Measurements from ENCODE around the gene NME7. TPM values are rescaled to one million over a fixed set of nuclear protein-coding genes. Genes with fewer than 3 reads are reported as not detected.
A peak's percentile ranks its signal among the peaks of the same experiment; 100 is the strongest.
"Not testable (repeated sequence)": the region's sequence is repeated elsewhere in the genome, so short reads cannot be mapped to it uniquely, and the experiment has no call there.

Gene NME7
- total RNA-seq, 2 experiments from 2014 or later: 7.1 to 8.5 TPM

- CTCF ChIA-PET: interaction anchor here (0.9 to 1.2 kb wide), 2 partner anchors 525 to 1025 kb away, joined by 3 read pairs; no protein-coding TSS in a partner anchor
- Mint-ChIP-seq H3K4me1 (ENCODE audit: low read depth) (peaks cover 35% of the 10 kb centered on the region), H3K4me3 (no peak overlapping the region), H3K27ac (no peak overlapping the region), H3K27me3 (ENCODE audit: low read depth) (no peaks in the 10 kb centered on the region), H3K36me3 (ENCODE audit: low read depth) (no peaks in the 10 kb centered on the region), H3K9me3 (no peaks in the 10 kb centered on the region)
- DNase-seq: no peak
- intact Hi-C loops (cut with micrococcal nuclease): loop anchor here (1.0 to 5.0 kb wide), 14 partner anchors 40 to 1432 kb away; partner anchors contain the start of genes ATP1B1, GORAB and SELL
Observed at GRCh38 chr1:169367096-169367685, 406 bp downstream of the NME7 start.

- Mint-ChIP-seq H3K4me1 (ENCODE audit: low read depth) (peaks cover 34% of the 10 kb centered on the region), H3K27me3 (ENCODE audit: low read depth) (no peaks in the 10 kb centered on the region), H3K36me3 (ENCODE audit: low read depth) (no peaks in the 10 kb centered on the region), H3K4me3 (no peak overlapping the region), H3K27ac (no peak overlapping the region), H3K9me3 (no peaks in the 10 kb centered on the region)
- intact Hi-C loops (cut with micrococcal nuclease): loop anchor here (5.0 kb wide), 5 partner anchors 318 to 1167 kb away; partner anchors contain the start of gene GORAB
- peak; percentile 13 for DNase-seq
- CTCF ChIA-PET: no interaction called here
Observed at GRCh38 chr1:169364948-169365347, 2.6 kb downstream of the NME7 start.

DNA sequence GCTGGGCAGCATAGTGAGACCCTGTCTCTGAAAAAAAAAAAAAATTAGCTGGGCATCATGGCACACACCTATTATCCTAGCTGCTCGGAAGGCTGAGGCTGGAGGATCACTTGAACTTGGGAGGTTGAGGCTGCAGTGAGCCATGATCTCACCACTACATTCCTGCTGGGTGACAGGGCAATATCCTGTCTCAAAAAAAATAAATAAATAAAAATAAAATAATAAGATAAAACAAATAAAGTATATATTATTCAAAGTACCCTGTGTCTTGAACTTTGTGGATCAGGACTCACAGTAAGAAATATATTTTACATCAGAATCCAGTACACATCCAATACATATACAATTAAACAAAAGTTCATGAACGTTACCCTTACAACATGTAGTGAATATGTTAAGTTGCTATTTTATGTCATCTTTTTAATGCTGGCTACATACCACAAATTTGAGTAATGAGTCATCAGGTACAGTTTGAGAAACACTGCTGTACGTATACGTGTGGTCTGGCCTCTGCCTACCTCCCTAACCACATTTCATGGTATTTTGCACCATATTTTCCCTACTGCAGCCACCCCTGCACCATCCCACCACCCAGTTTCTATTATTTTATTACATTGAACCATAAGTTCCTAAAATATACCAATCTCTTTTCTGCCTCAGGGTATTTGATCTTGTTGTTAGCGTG is 4.4 kb downstream of the NME7 start:
- no peak overlapping the region for H3K4me3 Mint-ChIP-seq
- CTCF ChIA-PET: interaction anchor here (1.0 to 1.4 kb wide), 2 partner anchors 8 to 229 kb away, joined by 3 to 4 read pairs; no protein-coding TSS in a partner anchor
- no peaks in the 10 kb centered on the region for H3K36me3 Mint-ChIP-seq (ENCODE audit: low read depth)
- intact Hi-C loops (cut with micrococcal nuclease): no loop called here
- H3K9me3 Mint-ChIP-seq: no peaks in the 10 kb centered on the region
- peak; percentile 42 for DNase-seq
- no peaks in the 10 kb centered on the region for H3K27me3 Mint-ChIP-seq (ENCODE audit: low read depth)
- peaks cover 32% of the 10 kb centered on the region for H3K4me1 Mint-ChIP-seq (ENCODE audit: low read depth)
- peak overlapping the region; percentile 33 for H3K27ac Mint-ChIP-seq

DNA sequence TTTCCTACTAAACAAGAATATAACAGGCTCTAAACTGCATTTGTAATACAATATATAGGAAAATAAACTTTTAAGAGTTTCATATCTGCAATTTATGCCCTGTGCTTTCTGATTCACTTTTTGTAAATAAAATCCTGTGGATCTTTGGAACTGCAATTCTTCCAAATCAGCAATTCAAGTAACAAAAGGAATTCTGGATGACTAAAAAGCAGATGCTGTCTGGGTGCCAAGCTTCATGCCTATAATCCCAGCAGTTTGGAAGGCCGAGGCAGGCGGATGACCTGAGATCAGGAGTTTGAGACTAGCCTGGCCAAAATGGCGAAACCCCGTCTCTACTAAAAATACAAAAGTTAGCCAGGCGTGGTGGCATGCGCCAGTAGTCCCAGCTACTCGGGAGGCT is 6.3 kb downstream of the NME7 start:
- Mint-ChIP-seq H3K4me1 (ENCODE audit: low read depth) (peaks cover 32% of the 10 kb centered on the region), H3K36me3 (ENCODE audit: low read depth) (no peaks in the 10 kb centered on the region), H3K9me3 (no peaks in the 10 kb centered on the region), H3K4me3 (no peak overlapping the region), H3K27me3 (ENCODE audit: low read depth) (no peaks in the 10 kb centered on the region), H3K27ac (no peak overlapping the region)
- no peak for DNase-seq
- intact Hi-C loops (cut with micrococcal nuclease): no loop called here
- CTCF ChIA-PET: interaction anchor here (0.5 to 1.0 kb wide), 3 partner anchors 20 to 1014 kb away, joined by 3 read pairs; no protein-coding TSS in a partner anchor

- intact Hi-C loops (cut with micrococcal nuclease): no loop called here
- no peak for DNase-seq
- H3K27ac Mint-ChIP-seq: no peak overlapping the region
- no peaks in the 10 kb centered on the region for H3K36me3 Mint-ChIP-seq (ENCODE audit: low read depth)
- no peaks in the 10 kb centered on the region for H3K27me3 Mint-ChIP-seq (ENCODE audit: low read depth)
- peaks cover 32% of the 10 kb centered on the region for H3K4me1 Mint-ChIP-seq (ENCODE audit: low read depth)
- H3K9me3 Mint-ChIP-seq: no peaks in the 10 kb centered on the region
- CTCF ChIA-PET: interaction anchor here (0.6 to 1.9 kb wide), 3 partner anchors 10 to 757 kb away, joined by 3 to 4 read pairs (median 4); no protein-coding TSS in a partner anchor
- H3K4me3 Mint-ChIP-seq: no peak overlapping the region
Observed at GRCh38 chr1:169360415-169360814, 7.2 kb downstream of the NME7 start.

GRCh38 chr1:169348383-169349036 is 19.1 kb downstream of the NME7 start:
- intact Hi-C loops (cut with micrococcal nuclease): loop anchor here (1.0 to 2.0 kb wide), 5 partner anchors 242 to 1006 kb away; partner anchors contain the start of gene ATP1B1
- H3K27me3 Mint-ChIP-seq (ENCODE audit: low read depth): no peaks in the 10 kb centered on the region
- CTCF ChIA-PET: interaction anchor here (0.6 to 4.0 kb wide), 28 partner anchors 9 to 1006 kb away, joined by 3 to 31 read pairs (median 3); no protein-coding TSS in a partner anchor
- H3K9me3 Mint-ChIP-seq: no peaks in the 10 kb centered on the region
- no peaks in the 10 kb centered on the region for H3K36me3 Mint-ChIP-seq (ENCODE audit: low read depth)
- H3K4me1 Mint-ChIP-seq (ENCODE audit: low read depth): peaks cover 9% of the 10 kb centered on the region
- no peak overlapping the region for H3K4me3 Mint-ChIP-seq
- H3K27ac Mint-ChIP-seq: no peak overlapping the region
- peak; percentile 31 for DNase-seq

DNA sequence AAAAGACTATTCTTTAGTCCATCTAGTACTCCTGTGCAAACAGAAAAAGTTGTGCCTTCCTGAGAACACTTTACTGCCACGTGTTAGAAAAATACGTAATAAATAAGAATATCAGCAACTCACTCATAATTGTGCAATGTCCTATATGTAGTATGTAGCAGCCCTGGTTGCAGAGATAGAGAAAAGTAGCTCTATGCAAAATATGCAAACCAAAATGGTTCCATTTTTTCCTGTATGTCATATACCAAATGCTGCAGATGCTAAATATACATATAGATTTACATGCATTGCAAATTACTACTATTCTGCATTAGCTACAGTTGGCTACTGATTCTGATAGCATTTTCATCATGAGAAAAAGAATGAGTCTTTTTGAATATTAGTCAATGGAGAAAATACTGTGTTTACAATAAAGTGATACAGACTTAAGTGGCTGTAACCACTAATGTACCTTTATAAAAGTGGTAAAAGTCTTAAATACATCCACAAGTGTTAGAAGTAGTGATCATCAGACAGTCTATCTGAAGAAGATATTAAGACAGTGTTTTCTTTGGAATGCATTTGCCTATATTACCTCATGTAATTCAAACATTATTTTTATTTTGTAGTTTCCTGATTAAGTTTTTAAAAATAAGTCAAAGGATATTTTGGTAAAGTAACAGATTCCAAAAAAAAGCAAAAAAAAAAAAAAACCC is 19.8 kb downstream of the NME7 start:
- H3K36me3 Mint-ChIP-seq (ENCODE audit: low read depth): no peaks in the 10 kb centered on the region
- DNase-seq: no peak
- H3K9me3 Mint-ChIP-seq: no peaks in the 10 kb centered on the region
- H3K4me3 Mint-ChIP-seq: no peak overlapping the region
- H3K27me3 Mint-ChIP-seq (ENCODE audit: low read depth): no peaks in the 10 kb centered on the region
- CTCF ChIA-PET: interaction anchor here (0.6 to 4.0 kb wide), 24 partner anchors 10 to 1005 kb away, joined by 3 to 31 read pairs (median 4); no protein-coding TSS in a partner anchor
- peaks cover 9% of the 10 kb centered on the region for H3K4me1 Mint-ChIP-seq (ENCODE audit: low read depth)
- intact Hi-C loops (cut with micrococcal nuclease): loop anchor here (1.0 to 2.0 kb wide), 5 partner anchors 241 to 1006 kb away; partner anchors contain the start of gene ATP1B1
- no peak overlapping the region for H3K27ac Mint-ChIP-seq

DNA sequence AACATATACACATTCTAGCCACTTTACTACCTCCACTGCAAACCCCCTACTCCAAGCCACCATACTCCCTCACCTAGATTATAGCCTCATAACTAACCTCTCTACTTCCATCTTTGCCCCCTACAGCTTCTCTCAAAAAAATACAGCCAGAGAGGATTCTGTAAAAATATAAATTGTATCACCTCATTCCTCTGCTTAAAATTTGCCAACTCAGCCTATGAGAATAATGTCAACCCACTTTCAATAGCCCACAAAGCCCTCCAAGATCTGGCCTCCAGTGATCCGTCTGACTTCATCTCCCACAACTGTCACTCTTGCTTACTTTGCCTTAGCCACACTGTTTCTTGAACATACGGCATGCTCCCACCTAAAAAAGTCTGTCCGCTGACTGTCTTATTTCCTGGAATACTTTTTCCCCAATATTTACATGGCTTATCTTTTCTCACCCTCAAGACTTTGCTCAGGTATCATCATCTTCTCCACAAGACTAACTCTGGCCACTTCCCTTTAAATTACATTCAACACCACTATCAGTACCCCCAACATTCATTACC is 21.5 kb downstream of the NME7 start:
- intact Hi-C loops (cut with micrococcal nuclease): no loop called here
- no peak overlapping the region for H3K27ac Mint-ChIP-seq
- CTCF ChIA-PET: interaction anchor here (1.0 kb wide), 1 partner anchor 743 kb away, joined by 3 read pairs; no protein-coding TSS in a partner anchor

DNA sequence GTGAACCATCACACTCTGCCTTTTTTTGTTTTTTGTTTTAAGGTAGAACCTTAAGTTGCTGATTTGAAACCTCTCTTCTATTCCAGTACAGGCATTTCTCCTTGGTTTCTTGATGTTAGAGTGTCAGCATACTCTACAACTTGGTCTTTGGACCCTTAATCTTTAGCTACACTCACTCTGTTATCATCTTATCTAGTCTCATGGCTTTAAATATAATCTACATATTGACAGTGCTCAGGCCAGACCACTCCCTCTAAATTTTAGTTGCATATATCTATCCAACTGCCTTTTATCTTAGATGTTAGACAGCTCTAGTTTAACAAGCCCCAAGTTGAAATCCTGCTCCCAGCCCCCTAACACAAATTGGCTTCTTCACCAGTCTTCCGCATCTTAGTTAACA is 22.1 kb downstream of the NME7 start:
- H3K27ac Mint-ChIP-seq: no peak overlapping the region
- no peak overlapping the region for H3K4me3 Mint-ChIP-seq
- H3K9me3 Mint-ChIP-seq: no peaks in the 10 kb centered on the region
- no peaks in the 10 kb centered on the region for H3K36me3 Mint-ChIP-seq (ENCODE audit: low read depth)
- intact Hi-C loops (cut with micrococcal nuclease): no loop called here
- CTCF ChIA-PET: interaction anchor here (1.0 kb wide), 1 partner anchor 742 kb away, joined by 3 read pairs; no protein-coding TSS in a partner anchor
- H3K4me1 Mint-ChIP-seq (ENCODE audit: low read depth): peaks cover 1% of the 10 kb centered on the region
- DNase-seq: no peak
- no peaks in the 10 kb centered on the region for H3K27me3 Mint-ChIP-seq (ENCODE audit: low read depth)

More for the DNA sequence above, 21.5 kb downstream of the NME7 start:
- H3K4me1 Mint-ChIP-seq (ENCODE audit: low read depth): no peaks in the 10 kb centered on the region
- no peaks in the 10 kb centered on the region for H3K9me3 Mint-ChIP-seq
- H3K36me3 Mint-ChIP-seq (ENCODE audit: low read depth): no peaks in the 10 kb centered on the region
- DNase-seq: no peak
- no peak overlapping the region for H3K4me3 Mint-ChIP-seq
- no peaks in the 10 kb centered on the region for H3K27me3 Mint-ChIP-seq (ENCODE audit: low read depth)

DNA sequence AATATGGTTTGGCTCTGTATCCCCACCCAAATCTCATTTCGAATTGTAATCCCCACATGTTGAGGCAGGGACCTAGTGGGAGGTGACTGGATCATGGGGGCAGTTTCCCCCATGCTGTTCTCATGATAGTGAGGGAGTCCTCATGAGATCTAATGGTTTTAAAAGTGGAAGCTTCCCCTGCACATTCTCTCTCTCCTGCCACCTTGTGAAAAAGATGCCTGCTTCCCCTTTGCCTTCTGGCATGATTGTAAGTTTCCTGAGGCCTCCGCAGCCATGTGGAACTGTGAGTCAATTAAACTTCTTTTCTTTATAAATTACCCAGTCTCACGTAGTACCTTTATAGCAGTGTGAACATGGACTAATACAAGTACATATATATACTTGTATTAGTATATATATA is 25.5 kb downstream of the NME7 start:
- peaks cover 13% of the 10 kb centered on the region for H3K4me1 Mint-ChIP-seq (ENCODE audit: low read depth)
- H3K27ac Mint-ChIP-seq; H3K9me3 Mint-ChIP-seq; H3K27me3 Mint-ChIP-seq (ENCODE audit: low read depth); DNase-seq; H3K4me3 Mint-ChIP-seq; intact Hi-C loops (cut with micrococcal nuclease); H3K36me3 Mint-ChIP-seq (ENCODE audit: low read depth): not testable (repeated sequence)
- CTCF ChIA-PET: interaction anchor here (1.3 kb wide), 1 partner anchor 739 kb away, joined by 4 read pairs; no protein-coding TSS in a partner anchor

- H3K27me3 Mint-ChIP-seq (ENCODE audit: low read depth): no peaks in the 10 kb centered on the region
- peaks cover 13% of the 10 kb centered on the region for H3K4me1 Mint-ChIP-seq (ENCODE audit: low read depth)
- peaks cover 10% of the 10 kb centered on the region for H3K9me3 Mint-ChIP-seq
- intact Hi-C loops (cut with micrococcal nuclease): no loop called here
- H3K4me3 Mint-ChIP-seq: no peak overlapping the region
- DNase-seq: no peak
- CTCF ChIA-PET: interaction anchor here (0.6 to 1.3 kb wide), 3 partner anchors 20 to 738 kb away, joined by 3 to 4 read pairs (median 3); no protein-coding TSS in a partner anchor
- H3K36me3 Mint-ChIP-seq (ENCODE audit: low read depth): peaks cover 7% of the 10 kb centered on the region
- no peak overlapping the region for H3K27ac Mint-ChIP-seq
Observed at GRCh38 chr1:169340882-169341281, 26.7 kb downstream of the NME7 start.
